HepG2 (cell line): ENCODE results near the gene MNX1. TPM values are rescaled to one million over a fixed set of nuclear protein-coding genes. Genes with fewer than 3 reads are reported as not detected.

Source experiments
- polyA plus RNA-seq, 8 experiments: library from polyadenylated mRNA; depleted of rRNA in 3 of 8; stranded (reverse) in 7 of 8; unstranded in 1 of 8; fragments of >200 nt; fragmentation: Illumina TruSeq in 4 of 8; extraction: Trizol in 4 of 8; gene quantifications; 2 replicates each; pipeline versions ENCODE4 v1.2.1 to v1.2.3, GENCODE V29; 2011 to 2016; ENCODE audit warnings: low read depth in 4 of 8, missing spikeins in 1 of 8, mixed read lengths in 1 of 8; ENCODE audit not compliant: insufficient read depth in 1 of 8
- total RNA-seq, 5 experiments: library from RNA; depleted of rRNA; stranded (reverse); fragments of >200 nt; fragmentation: Illumina TruSeq; extraction: Trizol; gene quantifications; 2 replicates each; pipeline ENCODE4 v1.2.3, GENCODE V29; 2016; ENCODE audit warnings: low read depth in 1 of 5
- TF ChIP-seq, protein P1 (sequence below): sonication (generic); formaldehyde crosslinking; IDR thresholded peaks from 2 replicates; pipeline ENCODE4 v1.5.0; 2020; ENCODE audit warnings: mild to moderate bottlenecking, missing genetic modification reagents, borderline replicate concordance

MNX1 gene
- total and polyA plus RNA-seq, 2 of the 13 experiments (the other 11 are each of a cell fraction or from before 2014, with no cell fraction given) = 0.94 to 6.1 TPM

DNA sequence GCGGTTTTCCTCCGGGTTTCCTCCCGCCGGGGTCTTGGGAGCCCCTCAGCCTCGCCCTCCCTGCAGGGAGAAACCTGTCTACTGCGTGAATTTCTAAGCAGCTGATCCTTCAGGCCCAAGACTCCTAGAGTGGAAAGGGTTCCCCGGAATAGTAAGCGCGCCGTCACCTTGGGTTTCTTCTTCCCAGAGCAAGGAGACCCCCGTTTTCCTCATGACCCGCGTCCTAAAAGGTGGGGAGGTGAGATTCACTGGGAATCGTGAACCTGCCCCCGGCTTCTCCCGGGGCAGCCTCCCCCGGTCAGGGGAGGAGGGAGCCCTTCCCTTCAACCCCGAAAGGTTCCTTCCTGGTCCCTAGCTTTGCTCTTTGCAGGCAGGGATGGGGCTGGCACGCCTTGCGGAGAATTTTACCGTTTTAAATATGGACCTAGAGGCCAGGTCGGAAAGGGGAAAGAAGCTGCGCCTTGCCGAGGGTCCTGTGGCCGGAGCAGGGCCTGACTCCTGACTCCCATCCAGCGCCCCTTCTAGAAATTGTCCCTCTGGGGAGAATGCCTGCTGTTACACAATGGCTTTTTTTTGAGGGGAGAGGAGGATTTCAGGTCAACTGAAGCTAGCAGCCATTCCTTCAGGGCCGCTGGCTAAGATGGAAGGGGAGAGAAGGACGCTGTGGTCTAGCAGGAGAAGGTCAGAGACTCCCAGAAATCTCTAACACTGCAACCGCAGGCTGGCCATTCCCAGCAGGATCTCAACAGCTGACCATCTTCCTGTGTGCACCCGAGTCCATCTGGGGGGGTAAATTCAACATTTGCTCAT is 11.6 kb upstream of the MNX1 start (continued):
- TF ChIP-seq, protein P1, sequence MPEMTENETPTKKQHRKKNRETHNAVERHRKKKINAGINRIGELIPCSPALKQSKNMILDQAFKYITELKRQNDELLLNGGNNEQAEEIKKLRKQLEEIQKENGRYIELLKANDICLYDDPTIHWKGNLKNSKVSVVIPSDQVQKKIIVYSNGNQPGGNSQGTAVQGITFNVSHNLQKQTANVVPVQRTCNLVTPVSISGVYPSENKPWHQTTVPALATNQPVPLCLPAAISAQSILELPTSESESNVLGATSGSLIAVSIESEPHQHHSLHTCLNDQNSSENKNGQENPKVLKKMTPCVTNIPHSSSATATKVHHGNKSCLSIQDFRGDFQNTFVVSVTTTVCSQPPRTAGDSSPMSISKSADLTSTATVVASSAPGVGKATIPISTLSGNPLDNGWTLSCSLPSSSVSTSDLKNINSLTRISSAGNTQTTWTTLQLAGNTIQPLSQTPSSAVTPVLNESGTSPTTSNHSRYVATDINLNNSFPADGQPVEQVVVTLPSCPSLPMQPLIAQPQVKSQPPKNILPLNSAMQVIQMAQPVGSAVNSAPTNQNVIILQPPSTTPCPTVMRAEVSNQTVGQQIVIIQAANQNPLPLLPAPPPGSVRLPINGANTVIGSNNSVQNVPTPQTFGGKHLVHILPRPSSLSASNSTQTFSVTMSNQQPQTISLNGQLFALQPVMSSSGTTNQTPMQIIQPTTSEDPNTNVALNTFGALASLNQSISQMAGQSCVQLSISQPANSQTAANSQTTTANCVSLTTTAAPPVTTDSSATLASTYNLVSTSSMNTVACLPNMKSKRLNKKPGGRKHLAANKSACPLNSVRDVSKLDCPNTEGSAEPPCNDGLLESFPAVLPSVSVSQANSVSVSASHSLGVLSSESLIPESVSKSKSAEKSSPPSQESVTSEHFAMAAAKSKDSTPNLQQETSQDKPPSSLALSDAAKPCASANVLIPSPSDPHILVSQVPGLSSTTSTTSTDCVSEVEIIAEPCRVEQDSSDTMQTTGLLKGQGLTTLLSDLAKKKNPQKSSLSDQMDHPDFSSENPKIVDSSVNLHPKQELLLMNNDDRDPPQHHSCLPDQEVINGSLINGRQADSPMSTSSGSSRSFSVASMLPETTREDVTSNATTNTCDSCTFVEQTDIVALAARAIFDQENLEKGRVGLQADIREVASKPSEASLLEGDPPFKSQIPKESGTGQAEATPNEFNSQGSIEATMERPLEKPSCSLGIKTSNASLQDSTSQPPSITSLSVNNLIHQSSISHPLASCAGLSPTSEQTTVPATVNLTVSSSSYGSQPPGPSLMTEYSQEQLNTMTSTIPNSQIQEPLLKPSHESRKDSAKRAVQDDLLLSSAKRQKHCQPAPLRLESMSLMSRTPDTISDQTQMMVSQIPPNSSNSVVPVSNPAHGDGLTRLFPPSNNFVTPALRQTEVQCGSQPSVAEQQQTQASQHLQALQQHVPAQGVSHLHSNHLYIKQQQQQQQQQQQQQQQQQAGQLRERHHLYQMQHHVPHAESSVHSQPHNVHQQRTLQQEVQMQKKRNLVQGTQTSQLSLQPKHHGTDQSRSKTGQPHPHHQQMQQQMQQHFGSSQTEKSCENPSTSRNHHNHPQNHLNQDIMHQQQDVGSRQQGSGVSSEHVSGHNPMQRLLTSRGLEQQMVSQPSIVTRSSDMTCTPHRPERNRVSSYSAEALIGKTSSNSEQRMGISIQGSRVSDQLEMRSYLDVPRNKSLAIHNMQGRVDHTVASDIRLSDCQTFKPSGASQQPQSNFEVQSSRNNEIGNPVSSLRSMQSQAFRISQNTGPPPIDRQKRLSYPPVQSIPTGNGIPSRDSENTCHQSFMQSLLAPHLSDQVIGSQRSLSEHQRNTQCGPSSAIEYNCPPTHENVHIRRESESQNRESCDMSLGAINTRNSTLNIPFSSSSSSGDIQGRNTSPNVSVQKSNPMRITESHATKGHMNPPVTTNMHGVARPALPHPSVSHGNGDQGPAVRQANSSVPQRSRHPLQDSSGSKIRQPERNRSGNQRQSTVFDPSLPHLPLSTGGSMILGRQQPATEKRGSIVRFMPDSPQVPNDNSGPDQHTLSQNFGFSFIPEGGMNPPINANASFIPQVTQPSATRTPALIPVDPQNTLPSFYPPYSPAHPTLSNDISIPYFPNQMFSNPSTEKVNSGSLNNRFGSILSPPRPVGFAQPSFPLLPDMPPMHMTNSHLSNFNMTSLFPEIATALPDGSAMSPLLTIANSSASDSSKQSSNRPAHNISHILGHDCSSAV (CRISPR knock-in tag) = no peak
